Activated CD4-positive, CD25-positive, alpha-beta regulatory T cell treated with anti-CD3 and anti-CD28 coated beads, Interleukin-2, amount 50 U/mL, for 72 hours (primary cell): ENCODE measurements around the gene SYCP2L.

Source experiments
- DNase-seq: peaks from one replicate; pipeline ENCODE4 v3.0.0; 2021

SYCP2L gene

GRCh38 chr6:11011787-11012234 is 125.0 kb downstream of the SYCP2L start:
- no peak for DNase-seq

GRCh38 chr6:11012295-11012754 is 125.5 kb downstream of the SYCP2L start:
- DNase-seq: no peak

GRCh38 chr6:11012976-11013720 is 126.3 kb downstream of the SYCP2L start:
- DNase-seq: no peak

- no peak for DNase-seq
Measured at GRCh38 chr6:11013721-11014070, 126.8 kb downstream of the SYCP2L start.

- no peak for DNase-seq
Measured at GRCh38 chr6:11015102-11015501, 128.2 kb downstream of the SYCP2L start.

GRCh38 chr6:11016452-11016851 is 129.6 kb downstream of the SYCP2L start:
- DNase-seq: no peak

- no peak for DNase-seq
Measured at GRCh38 chr6:11017090-11017489, 130.2 kb downstream of the SYCP2L start.

GRCh38 chr6:11018225-11018624 is 131.4 kb downstream of the SYCP2L start:
- DNase-seq: no peak

GRCh38 chr6:11021003-11021402 is 134.2 kb downstream of the SYCP2L start:
- DNase-seq: no peak

- DNase-seq: no peak
Measured at GRCh38 chr6:11021714-11022113, 134.9 kb downstream of the SYCP2L start.

- no peak for DNase-seq
Measured at GRCh38 chr6:11023032-11023431, 136.2 kb downstream of the SYCP2L start.
